GM18870 (cell line): Measurements from ENCODE around the gene ATG2A.

Experiments
- ATAC-seq: cut with Tn5 transposase; IDR thresholded peaks from one replicate; pipeline ENCODE4 v1.9.1; 2021; ENCODE audit warnings: moderate library complexity; ENCODE audit not compliant: unreplicated experiment

The ATG2A gene

DNA sequence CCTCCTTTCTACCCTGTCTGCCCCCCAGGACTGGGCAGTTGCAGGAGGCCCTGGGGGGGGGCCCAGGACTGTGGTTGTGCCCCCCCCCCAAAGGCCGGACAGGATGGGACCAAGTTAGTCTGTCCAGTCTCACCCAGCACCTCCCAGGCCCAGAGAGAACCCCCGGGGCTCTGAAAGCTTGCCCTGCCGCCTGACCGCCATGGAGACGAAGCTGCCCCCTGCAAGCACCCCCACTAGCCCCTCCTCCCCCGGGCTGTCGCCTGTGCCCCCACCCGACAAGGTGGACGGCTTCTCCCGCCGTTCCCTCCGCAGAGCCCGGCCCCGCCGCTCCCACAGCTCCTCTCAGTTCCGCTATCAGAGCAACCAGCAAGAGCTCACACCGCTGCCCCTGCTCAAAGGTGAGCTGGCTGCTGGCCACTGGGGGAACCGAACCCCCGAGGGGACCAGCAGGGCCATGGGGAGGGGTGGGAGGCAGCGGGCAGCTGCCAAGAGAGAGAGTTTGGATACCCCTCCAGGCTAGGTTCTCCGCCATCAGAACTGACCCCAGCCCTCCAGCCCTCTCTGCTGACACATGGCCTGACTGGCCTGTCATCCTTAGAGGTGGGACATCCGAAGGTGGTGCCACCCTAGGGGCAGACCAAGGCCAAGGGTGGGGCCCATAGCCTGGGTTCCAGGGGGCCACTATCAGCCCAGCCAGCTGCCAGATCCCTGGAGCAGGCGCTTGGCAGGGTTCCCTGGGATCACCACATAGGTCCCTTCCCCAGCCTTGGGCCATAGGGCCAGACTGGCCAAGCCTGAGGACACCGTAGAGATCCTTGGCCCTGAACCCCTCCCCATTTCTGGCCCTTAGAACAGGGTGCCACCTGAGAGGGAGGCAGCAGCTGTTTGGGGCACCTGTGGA, 8.8 kb upstream of the ATG2A start:
- ATAC-seq, result no peak

DNA sequence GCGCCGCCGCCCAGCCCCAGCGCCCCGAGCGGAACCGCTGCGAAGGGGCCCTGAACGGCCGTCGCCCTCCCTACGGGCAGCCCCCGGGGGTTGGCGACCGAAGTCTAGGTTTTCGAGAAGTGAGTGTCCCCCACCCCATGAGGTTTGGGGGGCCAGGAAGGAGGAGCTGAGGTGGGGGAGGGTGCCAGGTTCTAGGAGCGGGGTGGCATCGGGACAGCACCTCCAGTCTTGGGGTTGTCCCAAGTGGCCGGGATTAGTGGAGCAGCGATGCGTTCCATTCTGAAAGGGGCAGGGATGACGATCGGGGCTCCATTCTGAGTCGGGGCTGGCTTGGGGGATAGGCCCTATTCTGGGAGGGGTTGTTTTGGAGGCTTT, 7.9 kb upstream of the ATG2A start:
- ATAC-seq, result no peak

DNA sequence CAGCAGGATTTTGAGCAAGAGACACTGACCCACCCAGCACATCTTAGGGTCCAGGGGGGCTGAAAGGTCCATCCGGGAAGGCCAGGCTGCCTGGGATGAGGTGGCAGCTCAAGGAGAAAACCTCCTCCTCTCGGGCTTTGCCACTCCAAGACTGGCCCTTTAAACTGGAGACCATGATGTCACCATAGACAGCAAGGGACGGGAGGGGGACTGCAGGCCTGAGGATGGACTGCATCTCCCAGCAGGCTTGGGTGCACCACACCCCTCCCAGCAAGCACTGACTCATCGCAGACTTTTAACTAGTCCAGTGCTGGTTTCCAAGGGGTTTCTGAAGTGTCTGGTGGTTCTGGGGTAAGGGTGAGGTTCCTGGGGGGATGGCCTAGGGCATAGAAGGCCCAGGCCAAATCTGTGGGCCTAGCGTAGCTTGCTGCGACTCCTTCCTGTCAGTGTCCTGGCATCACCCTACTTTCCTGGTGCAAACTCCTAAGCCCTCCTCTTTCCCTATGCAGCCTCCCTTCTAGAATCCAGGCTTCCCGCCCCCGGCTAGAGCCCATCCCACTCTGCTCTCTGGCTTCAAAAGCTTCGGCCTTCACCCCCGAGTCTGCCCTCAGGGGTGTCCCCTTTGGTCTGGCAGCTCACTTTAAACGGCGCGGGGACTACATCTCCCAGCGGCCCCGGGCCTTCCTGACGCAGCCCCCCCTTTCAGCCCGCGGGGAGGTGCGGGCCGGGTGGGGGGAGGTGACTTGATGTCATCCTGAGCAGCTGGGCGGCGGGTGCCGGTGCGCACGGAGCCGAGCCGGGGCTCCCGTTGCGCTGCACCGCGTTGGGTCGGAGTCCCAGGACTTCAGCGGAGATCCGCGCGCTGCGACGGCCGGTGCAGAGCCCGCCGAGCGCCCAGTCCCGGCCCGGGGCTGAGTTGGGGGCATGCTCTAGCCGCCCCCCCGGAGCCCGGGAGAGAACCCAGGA, 7.2 kb upstream of the ATG2A start, which contains the start of gene PPP2R5B:
Gene PPP2R5B (plus strand): TSS at position 746 of the 966 bp plus-strand sequence. CDS start 1,046 bp downstream, outside the sequence.
- ATAC-seq, result no peak

DNA sequence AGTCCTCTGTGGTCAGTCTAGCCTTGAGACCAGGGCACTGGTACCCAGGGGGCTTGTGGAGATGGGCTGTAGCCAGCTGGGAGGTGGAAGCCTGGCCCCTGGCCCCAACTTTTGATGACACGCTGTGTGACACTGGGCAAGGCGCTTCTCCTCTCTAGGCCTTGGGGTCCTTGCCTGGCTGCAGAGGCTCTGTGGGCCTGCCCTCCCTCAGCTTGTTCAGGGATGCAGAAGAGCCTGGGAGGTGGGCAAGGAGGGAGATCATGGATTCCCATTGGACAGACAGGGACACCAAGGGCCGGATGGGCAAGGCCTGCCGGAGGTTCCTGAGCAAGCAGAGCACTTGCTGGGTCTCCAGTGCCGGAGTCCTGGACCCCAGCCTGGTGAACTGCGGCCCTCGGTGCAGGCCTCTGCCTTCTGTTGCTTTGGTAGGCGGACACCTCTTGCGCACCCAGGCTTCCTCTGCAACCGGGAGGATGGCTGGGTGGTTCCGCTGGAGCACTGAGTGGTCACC, 6.2 kb upstream of the ATG2A start:
- no peak for ATAC-seq

DNA sequence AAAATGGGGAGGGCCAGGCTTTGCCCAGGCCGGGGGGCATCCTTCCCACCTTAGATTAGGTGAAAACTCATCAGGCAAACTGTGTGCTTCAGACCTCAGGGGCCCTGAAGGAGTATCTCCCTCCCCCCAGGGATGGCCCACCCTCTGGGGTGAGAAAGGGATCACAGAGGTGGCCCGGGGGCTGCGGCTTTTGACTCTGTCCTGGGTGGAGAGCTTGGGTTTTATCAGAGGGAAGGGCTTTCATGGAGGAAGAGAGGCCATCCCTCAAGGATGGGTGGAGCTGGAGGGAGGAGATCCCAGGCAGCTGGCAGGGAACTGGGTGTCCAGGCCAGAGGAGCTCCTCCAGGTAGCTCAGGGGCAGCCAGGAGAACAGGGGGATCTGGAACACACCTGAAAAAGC, 4.4 kb upstream of the ATG2A start:
- no peak for ATAC-seq

DNA sequence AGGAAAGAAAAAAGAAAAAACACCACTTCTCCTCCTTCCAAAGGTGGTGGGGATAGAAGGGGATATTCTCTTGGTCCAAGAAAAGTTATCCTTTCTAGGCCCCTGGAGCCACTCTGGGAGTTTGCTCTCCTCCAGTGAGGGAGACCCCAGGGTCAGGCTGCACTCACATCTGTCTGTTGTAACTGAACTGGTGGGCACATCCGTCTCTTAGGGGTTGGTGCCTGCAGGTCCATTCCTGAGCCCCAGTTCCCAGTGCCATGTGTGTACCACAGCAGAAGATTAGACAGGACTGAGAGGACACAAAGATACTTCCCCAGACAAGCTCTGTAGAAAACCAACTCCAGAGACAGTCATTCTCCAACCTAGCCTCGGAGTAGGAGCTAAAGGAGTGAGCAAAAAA, 3.1 kb upstream of the ATG2A start:
- no peak for ATAC-seq

DNA sequence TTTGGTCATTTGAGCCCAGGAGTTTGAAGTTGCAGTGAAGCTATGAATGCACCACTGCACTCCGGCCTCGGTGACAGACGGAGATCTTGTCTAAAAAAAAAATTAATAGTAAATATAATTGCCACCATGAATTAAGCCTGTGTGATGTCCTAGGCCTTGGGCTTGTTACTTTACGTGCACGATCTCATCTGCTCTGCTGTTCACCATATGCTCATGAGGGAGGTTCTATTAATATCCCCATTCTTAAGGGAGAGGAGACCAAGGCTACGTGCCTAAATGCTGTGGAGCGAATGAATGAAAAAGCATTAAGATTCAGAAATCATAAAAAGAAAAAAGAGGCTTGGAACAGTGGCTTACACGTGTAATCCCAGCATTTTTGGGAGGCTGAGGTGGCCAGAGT, 2.6 kb upstream of the ATG2A start:
- no peak for ATAC-seq

DNA sequence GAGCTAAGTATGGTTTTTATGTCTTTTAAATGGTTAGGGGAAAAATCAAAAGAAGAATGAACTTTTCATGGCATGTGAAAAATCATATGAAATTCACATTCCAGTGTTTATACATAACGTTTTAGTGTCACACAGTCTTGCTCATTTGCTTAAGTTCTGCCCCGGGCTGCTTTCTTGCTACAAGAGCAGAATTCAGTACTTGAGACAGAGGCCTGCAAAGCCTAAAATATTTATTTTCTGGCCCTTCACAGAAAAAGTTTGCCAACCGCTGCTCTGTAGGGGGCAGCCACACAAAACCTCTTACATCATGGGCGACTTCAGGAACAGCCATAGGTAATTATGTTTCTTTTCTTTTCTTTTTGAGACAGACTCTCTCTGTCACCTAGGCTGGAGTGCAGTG, 1.0 kb upstream of the ATG2A start:
- ATAC-seq, result no peak

DNA sequence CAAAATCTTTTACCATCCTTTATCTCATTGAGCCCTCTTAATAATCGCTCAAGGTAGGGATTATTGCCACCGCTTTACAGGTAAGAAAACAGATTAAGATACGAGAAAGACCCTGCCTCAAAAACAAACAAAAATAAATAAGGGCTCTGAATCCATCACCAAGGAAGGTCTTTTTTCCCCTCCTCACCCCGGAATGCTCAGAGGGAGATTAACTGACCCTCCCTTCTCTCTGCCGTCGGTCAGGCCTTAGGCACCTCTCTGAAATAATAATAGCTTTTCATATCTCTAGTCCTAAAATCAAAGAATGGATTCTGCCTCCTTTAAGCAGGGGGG, 620 bp upstream of the ATG2A start:
- no peak for ATAC-seq

DNA sequence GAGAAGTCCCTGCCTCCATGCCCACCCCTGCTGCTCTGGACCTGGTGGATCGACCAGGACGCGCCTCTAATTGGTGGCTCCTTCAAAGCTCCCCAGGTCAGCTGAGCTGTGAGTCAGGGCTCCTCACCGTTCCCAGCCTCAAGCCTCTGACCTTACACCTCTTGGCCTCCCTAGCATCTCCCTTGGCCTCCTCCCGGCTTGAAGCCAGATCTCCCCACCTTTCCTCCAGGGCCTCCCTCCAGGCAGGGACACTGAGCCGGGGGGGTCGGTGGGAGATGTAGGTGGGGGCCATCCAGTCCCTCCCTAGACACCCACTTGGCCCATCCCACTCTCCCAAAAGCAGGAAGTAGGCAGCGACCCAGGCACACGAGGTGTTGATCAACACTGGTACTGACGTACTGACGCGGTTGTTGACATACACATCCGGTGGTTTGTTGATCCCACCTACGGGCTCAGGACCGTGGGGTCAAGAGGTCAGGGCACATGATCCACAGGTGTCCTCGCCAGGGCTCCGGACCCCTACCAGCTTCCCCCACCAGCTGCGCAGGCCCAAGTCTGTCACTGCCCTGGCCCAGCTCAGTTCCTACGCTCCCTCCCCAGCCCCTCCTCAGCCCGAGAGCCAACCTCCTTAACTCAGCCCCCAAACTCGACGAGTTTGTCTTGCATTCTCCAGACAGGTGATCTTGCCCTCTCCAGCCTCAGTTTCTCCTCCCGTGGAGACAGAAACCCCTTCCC, 802 bp downstream of the ATG2A start:
- ATAC-seq, result no peak

DNA sequence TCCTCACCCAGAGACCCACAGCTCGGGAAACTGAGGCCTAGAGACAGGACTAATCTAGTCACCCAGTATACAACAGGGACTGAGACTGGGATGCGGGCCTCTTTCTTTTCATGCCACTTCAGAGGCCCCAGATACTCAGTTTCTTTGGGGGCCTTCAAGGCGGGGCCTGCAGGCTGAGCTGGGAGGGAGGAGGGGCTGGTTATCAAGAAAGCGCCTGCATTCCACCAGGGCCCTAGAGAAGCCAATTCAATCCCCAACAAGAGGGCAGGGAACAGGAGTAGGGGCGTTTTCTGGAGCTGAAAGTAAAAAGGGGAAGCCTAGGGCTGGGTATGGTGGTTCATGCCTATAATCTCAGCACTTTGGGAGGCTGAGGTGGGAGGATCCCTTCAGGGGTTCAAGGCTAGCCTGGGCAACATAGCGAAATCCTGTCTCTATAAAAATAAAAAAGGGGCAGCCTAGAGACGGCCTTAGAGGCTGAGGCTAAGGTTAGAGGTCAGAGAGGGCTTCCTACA, 1.6 kb downstream of the ATG2A start:
- ATAC-seq, result no peak

DNA sequence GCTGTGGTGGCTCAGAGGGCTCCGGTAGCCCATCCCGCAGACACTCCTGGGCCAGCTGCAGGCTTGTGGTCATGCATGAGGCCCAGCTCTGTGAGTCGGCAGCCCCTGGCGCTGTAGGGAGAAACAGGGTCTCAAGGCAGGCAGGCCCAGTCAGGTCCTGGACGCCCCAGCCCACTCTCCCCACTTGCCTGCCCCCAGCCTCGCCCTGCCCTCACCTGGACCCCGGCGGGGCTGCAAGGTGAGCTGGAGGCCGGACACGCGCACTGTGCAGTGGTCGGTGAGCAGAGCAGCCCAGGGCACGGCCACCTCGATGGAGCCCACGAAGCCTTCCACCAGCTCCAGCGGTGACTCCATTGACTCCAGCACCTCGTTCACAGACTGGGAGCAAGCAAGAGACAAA, 2.9 kb downstream of the ATG2A start:
- no peak for ATAC-seq

DNA sequence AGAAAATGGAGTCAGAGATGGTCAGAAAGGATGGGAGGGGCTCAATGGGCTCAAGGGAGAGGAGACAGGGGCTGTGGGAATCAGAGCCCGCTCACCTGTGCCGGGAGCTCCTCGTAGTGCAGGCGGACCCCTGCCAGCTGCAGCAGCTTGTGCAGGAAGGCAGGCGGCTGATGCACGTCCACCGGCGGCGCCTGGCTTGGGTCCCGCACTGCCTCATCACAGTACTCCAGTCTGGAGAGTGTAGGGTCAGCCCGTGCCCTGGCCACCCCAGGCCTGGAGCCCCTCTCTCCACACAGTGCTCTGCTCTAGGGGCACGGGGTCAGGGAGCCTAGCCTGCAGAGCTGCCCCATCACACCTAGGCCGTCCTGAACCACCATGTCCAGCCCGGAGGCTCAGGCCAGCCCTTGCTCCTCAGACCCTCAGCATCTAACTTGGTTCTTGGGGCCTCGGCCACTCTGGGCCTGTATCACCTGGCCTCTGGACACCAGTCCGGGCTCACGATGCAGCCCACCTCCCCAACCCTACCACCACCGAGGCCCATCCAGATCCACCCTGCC, 3.8 kb downstream of the ATG2A start:
- ATAC-seq, result no peak

DNA sequence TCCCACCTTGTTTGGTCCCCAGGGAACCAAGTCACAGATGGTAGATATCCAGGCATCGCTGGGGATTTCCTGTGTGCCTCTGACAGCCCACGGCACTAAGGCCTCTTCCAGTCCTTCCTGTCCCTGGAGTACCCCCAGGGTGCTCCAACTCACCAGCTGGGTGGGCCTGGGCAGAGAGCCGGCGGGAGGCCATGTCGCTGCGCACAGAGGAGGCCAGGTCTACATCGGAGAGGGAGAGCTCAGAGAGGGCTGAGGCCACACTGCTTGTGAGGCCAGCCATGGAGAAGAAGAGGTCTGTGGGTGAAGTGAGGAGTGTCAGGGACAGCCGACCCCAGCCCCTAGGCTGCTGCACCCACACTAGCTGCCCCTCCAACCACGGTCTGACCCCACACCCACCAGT, 5.3 kb downstream of the ATG2A start:
- no peak for ATAC-seq

DNA sequence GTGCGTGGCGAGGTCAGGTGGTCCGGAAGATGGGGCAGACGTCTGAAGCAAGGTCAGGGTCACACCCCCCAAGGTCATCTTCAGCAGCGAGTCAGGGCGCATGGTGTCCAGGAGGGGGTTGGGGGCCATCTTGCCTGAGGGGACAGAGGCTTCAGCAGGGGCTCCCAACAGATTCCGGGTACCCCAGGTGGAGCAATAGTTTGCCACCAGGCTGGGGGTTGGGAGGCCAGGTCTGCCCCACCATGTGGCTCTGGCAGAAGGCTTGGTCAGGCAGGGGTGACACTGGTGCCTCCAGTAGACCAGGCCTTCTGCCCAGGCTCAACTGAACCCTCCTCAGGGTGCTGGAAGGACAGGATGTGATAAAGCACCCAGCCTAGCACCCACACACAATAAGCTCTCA, 5.9 kb downstream of the ATG2A start:
- ATAC-seq, result no peak

DNA sequence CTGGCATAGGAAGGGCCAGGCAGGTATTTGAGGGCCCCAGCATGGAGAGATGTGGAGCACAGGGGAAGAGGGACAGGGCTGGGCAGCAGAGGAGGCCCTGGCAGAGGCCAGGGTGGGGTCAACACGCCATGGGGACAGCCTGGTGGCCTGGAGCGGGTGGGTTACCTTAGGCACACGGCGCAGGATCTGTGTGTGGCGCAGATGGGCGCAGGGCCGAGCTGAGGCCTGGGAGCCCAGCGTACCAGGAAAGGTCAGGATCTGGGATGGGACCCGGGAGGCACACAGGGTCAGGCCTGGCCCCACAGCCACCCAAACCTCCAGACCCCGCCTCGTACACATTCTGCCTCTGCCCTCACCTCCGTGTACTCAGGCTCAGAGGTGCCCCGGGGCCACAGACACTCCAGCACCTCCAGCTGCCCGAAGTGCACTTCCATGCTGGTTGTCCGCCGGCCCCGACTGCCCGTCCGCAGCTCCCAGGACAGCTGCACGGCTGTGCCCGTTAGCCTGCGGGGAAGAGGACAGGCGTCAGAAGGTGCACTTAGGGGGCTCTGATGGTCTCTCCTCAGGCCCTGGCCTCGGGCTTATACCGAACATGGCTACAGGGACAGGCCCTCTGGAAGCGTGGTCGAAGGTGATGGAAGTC, 6.4 kb downstream of the ATG2A start:
- ATAC-seq, result no peak

DNA sequence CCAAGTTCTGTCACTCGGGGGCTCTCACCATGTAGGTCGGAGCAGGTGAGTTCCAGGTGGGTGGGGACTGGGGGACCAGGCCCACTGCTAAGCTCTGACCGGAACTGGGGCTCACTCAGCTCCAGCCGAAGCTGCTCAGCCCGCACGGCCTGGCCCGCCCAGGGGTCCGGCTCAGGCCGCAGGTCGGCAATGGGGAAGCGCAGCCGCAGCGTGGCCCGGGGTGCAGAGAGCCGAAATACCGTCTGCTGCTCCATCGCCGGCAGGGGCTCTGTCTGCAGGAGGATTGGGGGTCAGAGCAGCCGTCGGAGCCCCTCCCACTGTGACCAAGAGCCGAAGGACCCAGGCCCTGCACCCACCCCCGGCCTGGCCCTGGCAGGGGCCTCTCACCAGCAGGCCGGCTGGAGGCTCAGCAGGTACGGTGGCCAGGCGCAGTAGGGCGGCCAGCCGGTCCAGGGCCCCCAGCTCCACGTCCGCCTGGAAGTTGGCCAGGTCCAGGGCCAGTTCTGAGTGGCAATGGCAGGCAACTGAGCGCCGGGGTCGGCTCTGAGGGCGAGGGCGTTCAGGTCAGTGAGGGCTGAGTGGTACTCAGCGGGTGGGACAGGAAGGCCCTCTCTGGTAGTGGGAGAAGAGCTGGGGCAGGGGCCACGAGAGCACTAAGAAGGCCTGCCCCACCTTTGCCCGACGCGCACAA, 7.2 kb downstream of the ATG2A start:
- no peak for ATAC-seq

DNA sequence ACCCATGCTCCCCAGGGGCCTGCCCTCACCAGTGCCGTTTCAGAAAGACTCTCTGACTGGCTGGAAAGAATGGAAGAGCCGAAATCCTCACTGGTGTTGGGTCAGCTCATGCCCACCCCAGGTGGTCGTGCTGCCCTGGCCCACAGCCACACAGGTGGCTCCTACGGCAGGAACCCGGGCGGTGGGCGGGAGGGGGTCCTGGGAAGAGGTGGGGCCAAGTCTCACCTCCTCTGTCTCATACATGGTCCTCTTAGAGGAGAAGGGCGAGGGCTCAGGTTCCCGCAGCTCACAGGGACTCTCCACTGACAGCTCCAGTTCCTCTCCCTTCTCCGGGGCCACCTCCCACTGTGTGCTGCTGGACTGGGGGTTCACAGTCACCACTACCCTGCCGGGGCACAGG, 8.2 kb downstream of the ATG2A start:
- no peak for ATAC-seq

DNA sequence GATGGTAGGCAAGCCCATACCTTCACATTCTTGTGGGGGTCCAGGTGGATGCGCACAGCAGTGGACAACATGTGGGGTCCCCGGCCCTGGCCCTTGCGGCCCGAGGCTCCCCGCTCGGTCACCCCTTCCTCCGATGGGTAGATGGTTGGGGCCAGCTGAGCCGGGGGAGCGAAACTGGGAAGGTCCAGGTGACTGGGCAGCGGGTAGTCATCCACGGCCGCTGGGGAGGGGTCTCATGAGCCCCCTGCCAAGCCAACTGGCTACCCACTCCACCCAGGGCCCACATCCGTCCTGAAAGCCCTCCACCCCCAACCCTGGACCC, 10.7 kb downstream of the ATG2A start:
- ATAC-seq, result no peak
